Peyer's patch (tissue), 4 donors: Measurements from ENCODE around the gene SEMA6B. TPM values are rescaled to one million over a fixed set of nuclear protein-coding genes. Genes with fewer than 3 reads are reported as not detected.

Experiments
- DNase-seq, 3 donors: peaks; one replicate each; pipeline ENCODE4 v3.0.0-alpha.2; 2017 to 2019
- H3K27ac ChIP-seq, 4 donors: fragments of 200-600 bp; sonication (generic); one replicate each; pipeline ENCODE4 v1.5.1; 2016 to 2019
- H3K27me3 ChIP-seq, 2 donors: fragments of 200-600 bp; sonication (generic); one replicate each; pipeline ENCODE4 v1.5.1; 2019
- H3K36me3 ChIP-seq, 3 donors: fragments of 200-600 bp; sonication (generic); one replicate each; pipeline ENCODE4 v1.5.1; 2016 to 2019
- H3K4me1 ChIP-seq, 4 donors: fragments of 200-600 bp; sonication (generic); one replicate each; pipeline ENCODE4 v1.5.1; 2016 to 2019
- H3K4me3 ChIP-seq, 4 donors: fragments of 200-600 bp; sonication (generic); 1 replicate in 3 of 4; 2 replicates in 1 of 4; pipeline ENCODE4 v1.5.1; 2016 to 2019; ENCODE audit warnings: mild to moderate bottlenecking in 1 of 4
- H3K9me3 ChIP-seq, 4 donors: fragments of 200-600 bp; sonication (generic); one replicate each; pipeline ENCODE4 v1.5.1; 2016 to 2019; ENCODE audit warnings: mild to moderate bottlenecking in 1 of 4
- CTCF ChIP-seq, 6 experiments: fragments of 450-650 bp in 4 of 6; fragments of 200-600 bp in 2 of 6; sonication (generic) in 1 of 6; IDR thresholded peaks; one replicate each; pipeline ENCODE4 v1.5.1; 2017 to 2019; ENCODE audit warnings: antibody characterized with exemption in 6 of 6, mild to moderate bottlenecking in 3 of 6, moderate library complexity in 1 of 6
- POLR2A ChIP-seq, 2 donors: fragments of 450-650 bp; IDR thresholded peaks; one replicate each; pipeline ENCODE4 v1.5.1; 2017; ENCODE audit warnings: antibody characterized with exemption in 2 of 2, mild to moderate bottlenecking in 2 of 2, moderate library complexity in 2 of 2
- total RNA-seq, 4 donors: library from RNA; depleted of rRNA; stranded (reverse); fragments of >200 nt; gene quantifications; one replicate each; pipeline ENCODE4 v1.1.0, GENCODE V29; 2016

The SEMA6B gene
- total RNA-seq, 4 donors from 2014 or later, result 1.2 to 9.9 (median 3.2) TPM

GRCh38 chr19:4602173-4602788 is 42.8 kb upstream of the SEMA6B start:
- Histone ChIP-seq H3K27me3 (peaks cover 0 to 13% of the 10 kb centered on the region in 2 donors), H3K9me3 (no peaks in the 10 kb centered on the region), H3K4me3 (no peak overlapping the region), H3K4me1 (peaks cover 0 to 10% (median 0%) of the 10 kb centered on the region in 4 donors), H3K27ac (no peak overlapping the region), H3K36me3 (no peaks in the 10 kb centered on the region)
- TF ChIP-seq POLR2A (IDR thresholded peaks at IDR 0.05) (no peak), CTCF (IDR thresholded peaks at IDR 0.05) (no peak)
- no peak for DNase-seq

DNA sequence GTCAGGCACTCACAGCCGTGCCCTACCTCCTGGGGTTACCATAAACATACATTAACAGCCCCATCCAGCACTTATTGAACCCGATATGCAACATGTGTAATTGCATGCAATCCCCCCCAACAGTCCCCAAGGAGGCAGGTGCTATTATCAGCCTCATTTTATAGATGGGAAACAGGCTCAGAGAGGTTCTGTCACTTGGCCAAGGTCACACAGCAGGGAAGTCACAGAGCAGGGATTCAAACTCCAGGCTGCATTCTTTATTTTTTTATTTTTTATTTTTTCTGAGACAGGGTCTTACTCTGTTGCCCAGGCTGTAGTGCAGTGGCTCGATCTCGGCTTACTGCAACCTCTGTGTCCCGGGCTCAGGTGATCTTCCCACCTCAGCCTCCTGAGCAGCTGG is 41.4 kb upstream of the SEMA6B start:
- H3K27ac ChIP-seq, result no peak overlapping the region
- no peaks in the 10 kb centered on the region for H3K36me3 ChIP-seq
- H3K4me3 ChIP-seq, result no peak overlapping the region
- TF ChIP-seq POLR2A (IDR thresholded peaks at IDR 0.05) (no peak), CTCF (IDR thresholded peaks at IDR 0.05) (no peak)
- no peaks in the 10 kb centered on the region for H3K9me3 ChIP-seq
- no peak for DNase-seq
- peaks cover 0 to 13% of the 10 kb centered on the region in 2 donors for H3K27me3 ChIP-seq
- peaks cover 0 to 10% (median 0%) of the 10 kb centered on the region in 4 donors for H3K4me1 ChIP-seq

DNA sequence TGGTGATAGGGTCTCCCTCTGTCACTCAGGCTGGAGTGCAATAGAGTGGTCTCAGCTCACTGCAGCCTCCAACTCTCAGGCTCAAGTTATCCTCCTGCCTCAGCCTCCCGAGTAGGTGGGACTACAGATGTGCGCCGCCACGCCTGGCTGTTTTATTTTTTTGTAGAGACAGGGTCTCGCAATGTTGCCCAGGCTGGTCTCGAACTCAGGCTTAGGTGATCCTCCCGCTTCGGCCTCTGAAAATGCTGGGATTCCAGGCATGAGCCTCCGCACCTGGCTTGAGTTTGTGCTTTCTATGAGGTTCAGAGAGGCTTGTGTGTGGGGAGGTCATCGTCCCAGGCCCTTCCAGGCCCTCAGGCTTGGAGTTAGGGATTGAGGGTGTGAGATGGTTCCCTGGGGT is 40.6 kb upstream of the SEMA6B start:
- no peaks in the 10 kb centered on the region for H3K9me3 ChIP-seq
- H3K4me3 ChIP-seq, result no peak overlapping the region
- H3K27ac ChIP-seq, result no peak overlapping the region
- H3K36me3 ChIP-seq, result no peaks in the 10 kb centered on the region
- peaks cover 0 to 10% (median 0%) of the 10 kb centered on the region in 4 donors for H3K4me1 ChIP-seq
- peaks cover 0 to 13% of the 10 kb centered on the region in 2 donors for H3K27me3 ChIP-seq
- no peak for DNase-seq
- no peak for TF ChIP-seq CTCF (IDR thresholded peaks at IDR 0.05)
- TF ChIP-seq POLR2A (IDR thresholded peaks at IDR 0.05), result no peak

- H3K27ac ChIP-seq, result no peak overlapping the region
- DNase-seq, result no peak
- H3K4me1 ChIP-seq, result peaks cover 0 to 10% (median 0%) of the 10 kb centered on the region in 4 donors
- H3K27me3 ChIP-seq, result peaks cover 0 to 13% of the 10 kb centered on the region in 2 donors
- no peaks in the 10 kb centered on the region for H3K36me3 ChIP-seq
- peak overlapping the region in 1 of 4 donors; percentile 14 for H3K4me3 ChIP-seq
- H3K9me3 ChIP-seq, result no peaks in the 10 kb centered on the region
- no peak for TF ChIP-seq POLR2A (IDR thresholded peaks at IDR 0.05)
- TF ChIP-seq CTCF (IDR thresholded peaks at IDR 0.05), result no peak
Observed at GRCh38 chr19:4598712-4599111, 39.2 kb upstream of the SEMA6B start.

DNA sequence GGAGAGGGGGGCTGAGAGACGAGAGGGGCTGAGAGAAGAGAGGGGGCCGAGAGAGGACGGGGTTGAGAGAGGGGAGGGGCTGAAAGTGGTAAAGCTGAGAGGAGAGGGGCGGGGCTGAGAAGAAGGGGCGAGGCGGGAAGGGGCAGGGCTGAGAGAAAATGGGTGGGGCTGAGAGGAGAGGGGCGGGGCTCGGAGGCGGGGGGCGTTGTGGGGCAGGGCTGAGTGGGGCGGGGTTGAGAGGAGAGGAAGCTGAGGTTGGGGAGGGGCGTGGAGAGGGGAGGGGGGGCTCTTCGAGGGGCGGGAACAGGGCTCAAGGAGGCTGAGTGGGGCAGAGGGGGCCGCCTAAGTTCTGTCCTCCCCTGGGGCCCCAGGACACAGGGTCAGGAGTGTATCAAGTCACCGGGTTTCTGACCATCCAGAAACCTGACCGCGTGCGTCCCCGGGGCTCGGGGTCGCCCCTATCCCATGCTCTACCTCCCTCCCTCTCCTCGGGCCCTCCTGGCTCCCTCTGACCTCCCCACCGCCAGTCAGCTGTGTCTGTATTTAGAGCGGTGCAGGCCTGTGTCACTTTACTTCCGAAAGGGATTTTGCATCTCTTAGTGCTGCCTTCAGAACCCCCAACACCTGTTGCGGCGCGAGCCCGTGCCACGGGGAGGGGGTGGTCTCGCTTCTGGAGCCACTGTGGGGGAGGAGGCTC is 38.6 kb upstream of the SEMA6B start:
- Histone ChIP-seq H3K9me3 (no peaks in the 10 kb centered on the region), H3K4me3 (peak overlapping the region in 3 of 4 donors; percentile 10 to 24 (median 14))
- peak in 2 of 3 donors; percentile 53 to 59 for DNase-seq

More for the DNA sequence above, 38.6 kb upstream of the SEMA6B start:
- Histone ChIP-seq H3K27me3 (peaks cover 0 to 13% of the 10 kb centered on the region in 2 donors), H3K4me1 (peaks cover 0 to 10% (median 0%) of the 10 kb centered on the region in 4 donors), H3K36me3 (no peaks in the 10 kb centered on the region), H3K27ac (no peak overlapping the region)
- TF ChIP-seq POLR2A (IDR thresholded peaks at IDR 0.05) (no peak), CTCF (IDR thresholded peaks at IDR 0.05) (no peak)
